Measurements from ENCODE around the gene RPP30.

Gene RPP30

DNA sequence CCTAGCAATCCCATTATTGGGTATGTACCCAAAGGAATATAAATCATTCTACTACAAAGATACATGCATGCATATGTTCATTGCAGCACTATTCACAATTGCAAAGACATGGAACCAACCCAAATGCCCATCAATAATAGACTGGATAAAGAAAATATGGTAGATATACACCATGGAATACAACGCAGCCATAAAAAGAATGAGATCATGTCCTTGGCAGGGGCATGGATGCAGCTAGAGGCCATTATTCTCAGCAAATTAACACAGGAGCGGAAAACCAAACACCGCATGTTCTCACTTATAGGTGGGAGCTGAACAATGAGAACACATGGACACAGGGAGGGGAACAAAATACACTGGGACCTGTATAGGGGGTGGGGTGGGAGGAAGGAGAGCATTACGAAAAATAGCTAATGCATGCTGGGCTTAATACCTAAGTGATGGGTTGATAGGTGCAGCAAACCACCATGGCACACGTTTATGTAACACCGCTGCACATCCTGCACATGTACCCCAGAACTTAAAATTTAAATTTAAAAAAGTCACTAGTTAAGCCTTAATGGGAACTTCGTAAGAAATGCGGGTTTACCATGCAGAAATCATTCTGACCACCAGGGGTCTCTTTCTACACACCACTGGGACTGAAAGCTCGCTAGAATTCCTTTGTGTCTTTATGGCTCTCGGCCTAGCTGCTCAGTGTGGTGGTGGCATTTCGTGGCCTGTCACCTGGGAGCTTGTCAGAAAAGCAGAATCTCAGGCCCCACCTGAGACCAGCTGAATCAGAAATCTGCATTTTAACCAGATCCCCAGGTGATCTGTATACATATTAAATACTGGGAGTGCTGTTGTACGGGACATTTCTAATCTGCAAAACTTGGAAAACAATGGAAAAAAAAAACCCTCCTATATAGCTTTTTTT, 39.6 kb downstream of the RPP30 start:
- H3K4me3 ChIP-seq (ENCODE audit: low read depth, low read length), result no peak overlapping the region
- DNase-seq (ENCODE audit: low read depth), result peak; percentile 68
- TF ChIP-seq, protein P1, sequence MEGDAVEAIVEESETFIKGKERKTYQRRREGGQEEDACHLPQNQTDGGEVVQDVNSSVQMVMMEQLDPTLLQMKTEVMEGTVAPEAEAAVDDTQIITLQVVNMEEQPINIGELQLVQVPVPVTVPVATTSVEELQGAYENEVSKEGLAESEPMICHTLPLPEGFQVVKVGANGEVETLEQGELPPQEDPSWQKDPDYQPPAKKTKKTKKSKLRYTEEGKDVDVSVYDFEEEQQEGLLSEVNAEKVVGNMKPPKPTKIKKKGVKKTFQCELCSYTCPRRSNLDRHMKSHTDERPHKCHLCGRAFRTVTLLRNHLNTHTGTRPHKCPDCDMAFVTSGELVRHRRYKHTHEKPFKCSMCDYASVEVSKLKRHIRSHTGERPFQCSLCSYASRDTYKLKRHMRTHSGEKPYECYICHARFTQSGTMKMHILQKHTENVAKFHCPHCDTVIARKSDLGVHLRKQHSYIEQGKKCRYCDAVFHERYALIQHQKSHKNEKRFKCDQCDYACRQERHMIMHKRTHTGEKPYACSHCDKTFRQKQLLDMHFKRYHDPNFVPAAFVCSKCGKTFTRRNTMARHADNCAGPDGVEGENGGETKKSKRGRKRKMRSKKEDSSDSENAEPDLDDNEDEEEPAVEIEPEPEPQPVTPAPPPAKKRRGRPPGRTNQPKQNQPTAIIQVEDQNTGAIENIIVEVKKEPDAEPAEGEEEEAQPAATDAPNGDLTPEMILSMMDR (IDR thresholded peaks at IDR 0.05; ENCODE audit: low read depth, low read length, missing control alignments), result peak; percentile 80

DNA sequence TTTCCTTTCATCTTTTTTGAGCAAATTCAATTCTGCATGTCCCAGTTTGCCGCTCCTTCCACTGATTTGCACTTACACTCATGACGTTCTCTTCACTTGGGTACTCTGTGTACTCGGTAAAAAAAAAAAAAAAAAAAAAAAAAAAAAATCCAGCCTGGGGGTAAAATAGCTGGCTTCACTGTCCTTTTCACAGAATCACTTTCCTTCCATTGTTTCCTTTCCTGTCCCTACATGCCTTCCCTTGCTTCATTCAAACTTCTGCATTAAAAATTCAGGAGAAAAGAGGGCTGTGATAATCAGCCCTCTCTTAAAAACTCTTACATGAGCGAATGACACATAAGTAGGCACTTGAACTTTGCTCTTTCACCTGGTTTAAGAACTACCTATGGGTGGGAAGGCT, 40.4 kb downstream of the RPP30 start:
- no peak for DNase-seq (ENCODE audit: low read depth)
- H3K4me3 ChIP-seq (ENCODE audit: low read depth, low read length), result no peak overlapping the region
- TF ChIP-seq, protein P1 (IDR thresholded peaks at IDR 0.05; ENCODE audit: low read depth, low read length, missing control alignments), result no peak

DNA sequence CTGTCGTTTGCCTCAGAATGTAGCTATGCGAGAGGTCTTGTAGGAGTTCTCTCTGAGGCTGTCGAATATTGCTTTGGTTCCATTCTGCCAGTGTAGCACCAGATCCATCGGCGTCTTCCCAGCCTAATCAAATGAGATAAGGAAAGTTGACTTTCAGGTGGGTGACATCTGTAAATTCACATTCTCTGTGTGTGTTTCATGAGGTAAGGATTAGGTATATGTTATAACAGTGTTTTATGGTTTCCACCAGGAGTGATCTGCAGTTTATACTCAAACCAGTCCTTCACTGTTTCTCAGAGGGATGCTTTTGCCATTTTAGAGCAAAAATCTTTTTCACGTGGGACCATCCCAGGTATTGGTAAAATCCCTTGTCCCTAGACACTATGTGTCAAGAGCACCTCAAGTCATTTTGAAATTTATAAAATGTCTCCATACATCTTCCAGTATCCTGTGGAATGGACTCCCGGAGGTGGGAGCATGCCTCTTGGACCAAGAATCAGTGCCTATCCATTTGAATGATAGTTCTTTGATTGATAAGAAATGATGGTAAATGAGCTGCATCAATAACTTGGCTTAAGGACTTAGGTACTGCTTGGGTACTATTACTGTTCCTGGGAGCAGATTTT, 41.2 kb downstream of the RPP30 start:
- TF ChIP-seq, protein P1 (IDR thresholded peaks at IDR 0.05; ENCODE audit: low read depth, low read length, missing control alignments), result no peak
- no peak overlapping the region for H3K4me3 ChIP-seq (ENCODE audit: low read depth, low read length)
- DNase-seq (ENCODE audit: low read depth), result no peak

DNA sequence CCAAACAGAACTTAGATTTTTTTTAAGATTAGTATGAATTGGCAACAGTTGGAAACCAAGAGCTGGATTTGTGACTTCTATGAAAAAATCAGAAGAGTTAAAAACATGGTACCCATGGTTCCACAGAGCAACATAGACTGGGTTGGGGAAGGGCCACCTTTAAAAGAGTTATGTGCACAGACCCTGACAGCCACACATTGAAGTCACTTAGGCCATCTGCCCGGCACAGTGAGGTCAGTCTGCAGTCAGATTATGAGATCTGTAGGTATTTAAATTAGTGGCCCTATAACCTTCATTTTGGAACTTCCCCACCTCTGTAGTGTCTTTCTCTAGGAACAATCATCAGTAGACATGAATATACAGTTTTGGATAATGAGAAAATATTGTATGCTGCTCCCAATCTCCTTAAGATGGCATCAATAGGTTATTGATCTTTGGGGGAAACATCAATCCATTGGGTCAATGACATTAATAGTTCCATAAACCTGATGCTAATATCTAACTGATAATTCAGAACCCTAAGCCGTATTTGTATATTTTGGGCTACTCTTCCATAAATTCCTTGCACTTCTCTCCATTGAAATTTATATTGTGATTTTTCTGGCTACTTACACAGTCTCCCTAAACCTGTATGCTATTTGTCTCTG, 42.1 kb downstream of the RPP30 start:
- no peak for DNase-seq (ENCODE audit: low read depth)
- TF ChIP-seq, protein P1 (IDR thresholded peaks at IDR 0.05; ENCODE audit: low read depth, low read length, missing control alignments), result no peak
- no peak overlapping the region for H3K4me3 ChIP-seq (ENCODE audit: low read depth, low read length)

DNA sequence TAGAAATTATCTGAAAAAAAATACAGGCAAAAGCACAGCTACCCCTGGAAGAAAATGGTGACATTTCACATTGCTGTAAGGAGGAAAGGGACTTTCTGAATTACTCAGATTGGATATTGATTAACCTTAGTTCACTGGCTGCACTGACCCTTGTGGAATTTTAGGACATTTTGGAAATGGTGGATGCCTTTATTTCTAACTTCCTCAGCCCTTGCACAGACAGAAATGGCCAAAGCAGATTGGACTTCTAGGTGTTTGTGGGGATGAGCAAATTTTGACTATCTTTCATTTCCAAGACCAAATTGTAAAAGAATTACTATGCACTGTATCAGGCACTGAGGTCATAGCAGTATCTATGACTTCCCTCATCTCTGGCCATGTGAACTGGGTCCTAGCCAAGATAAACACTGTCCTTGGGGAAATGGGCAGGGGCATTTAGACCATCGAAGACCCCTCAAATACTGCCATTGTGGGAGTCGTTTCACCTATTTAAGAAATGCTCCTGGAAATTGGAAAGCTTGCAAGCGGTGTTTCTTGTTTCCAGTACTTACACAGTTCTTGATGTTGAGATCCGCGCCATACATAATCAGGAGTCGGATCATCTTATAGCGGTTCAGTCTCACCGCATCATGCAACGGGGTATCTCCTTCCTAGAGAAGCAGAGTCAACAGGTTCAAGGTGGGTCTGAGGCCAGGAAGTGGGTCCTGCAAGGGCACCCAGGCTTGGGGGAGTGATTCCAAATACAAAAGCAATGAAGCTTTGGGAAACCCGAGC, 43.4 kb downstream of the RPP30 start:
- TF ChIP-seq, protein P1 (IDR thresholded peaks at IDR 0.05; ENCODE audit: low read depth, low read length, missing control alignments), result no peak
- H3K4me3 ChIP-seq (ENCODE audit: low read depth, low read length), result no peak overlapping the region
- no peak for DNase-seq (ENCODE audit: low read depth)

DNA sequence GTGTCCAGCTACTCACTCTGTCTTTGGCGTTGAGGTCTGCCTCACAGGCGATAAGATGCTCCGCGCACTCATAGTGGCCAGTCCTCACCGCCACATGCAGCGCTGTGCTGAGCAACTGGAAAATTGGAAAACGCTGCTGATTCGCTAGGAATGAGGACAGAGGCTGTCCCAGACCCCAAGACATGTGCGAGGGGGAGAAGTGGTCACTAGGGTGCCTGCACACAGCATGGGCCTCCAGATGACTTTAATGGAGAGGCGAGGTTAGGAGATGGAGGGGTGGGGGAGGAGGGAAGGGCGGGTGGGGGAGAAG, 43.9 kb downstream of the RPP30 start:
- no peak for DNase-seq (ENCODE audit: low read depth)
- TF ChIP-seq, protein P1 (IDR thresholded peaks at IDR 0.05; ENCODE audit: low read depth, low read length, missing control alignments), result no peak
- no peak overlapping the region for H3K4me3 ChIP-seq (ENCODE audit: low read depth, low read length)
